ENCODE data around the gene MYBBP1A. TPM values are rescaled to one million over a fixed set of nuclear protein-coding genes. Genes with fewer than 3 reads are reported as not detected.
A peak's percentile ranks its signal among the peaks of the same experiment; 100 is the strongest.

Gene MYBBP1A
- total and polyA plus RNA-seq, 2 of the 13 experiments (the other 11 are each of a cell fraction or from before 2014, with no cell fraction given) = 18.6 to 54.8 TPM

DNA sequence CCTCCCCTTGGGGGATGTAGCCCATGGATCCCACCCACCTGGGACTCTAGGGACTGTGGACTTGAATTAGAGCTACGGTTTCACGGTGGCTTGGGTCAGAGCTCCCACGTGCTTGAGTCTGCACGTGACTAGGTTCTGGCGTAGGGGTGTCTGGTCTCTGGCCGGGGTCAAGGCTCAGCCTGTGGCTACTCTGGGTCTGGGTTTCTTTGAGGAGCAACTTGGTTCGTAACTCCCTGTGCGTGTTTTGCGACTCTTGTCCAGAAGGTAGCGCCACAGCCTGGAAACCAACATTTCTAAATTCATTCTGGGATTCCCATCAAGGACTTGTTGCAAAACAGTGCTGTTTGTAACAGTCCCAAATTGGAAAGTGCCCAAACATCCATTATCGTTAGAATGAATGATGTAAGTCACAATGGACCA is 5.7 kb upstream of the MYBBP1A start (continued):
- TF ChIP-seq, protein P1, sequence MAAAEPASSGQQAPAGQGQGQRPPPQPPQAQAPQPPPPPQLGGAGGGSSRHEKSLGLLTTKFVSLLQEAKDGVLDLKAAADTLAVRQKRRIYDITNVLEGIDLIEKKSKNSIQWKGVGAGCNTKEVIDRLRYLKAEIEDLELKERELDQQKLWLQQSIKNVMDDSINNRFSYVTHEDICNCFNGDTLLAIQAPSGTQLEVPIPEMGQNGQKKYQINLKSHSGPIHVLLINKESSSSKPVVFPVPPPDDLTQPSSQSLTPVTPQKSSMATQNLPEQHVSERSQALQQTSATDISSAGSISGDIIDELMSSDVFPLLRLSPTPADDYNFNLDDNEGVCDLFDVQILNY (CRISPR knock-in tag; conservative IDR thresholded peaks at IDR 0.05) = no peak
- peak; percentile 53; the same call in 1 of the 2 replicates for TF ChIP-seq NR2C2 (CRISPR knock-in tag; IDR thresholded peaks at IDR 0.05; ENCODE audit: borderline replicate concordance)
- TF ChIP-seq, protein P2, sequence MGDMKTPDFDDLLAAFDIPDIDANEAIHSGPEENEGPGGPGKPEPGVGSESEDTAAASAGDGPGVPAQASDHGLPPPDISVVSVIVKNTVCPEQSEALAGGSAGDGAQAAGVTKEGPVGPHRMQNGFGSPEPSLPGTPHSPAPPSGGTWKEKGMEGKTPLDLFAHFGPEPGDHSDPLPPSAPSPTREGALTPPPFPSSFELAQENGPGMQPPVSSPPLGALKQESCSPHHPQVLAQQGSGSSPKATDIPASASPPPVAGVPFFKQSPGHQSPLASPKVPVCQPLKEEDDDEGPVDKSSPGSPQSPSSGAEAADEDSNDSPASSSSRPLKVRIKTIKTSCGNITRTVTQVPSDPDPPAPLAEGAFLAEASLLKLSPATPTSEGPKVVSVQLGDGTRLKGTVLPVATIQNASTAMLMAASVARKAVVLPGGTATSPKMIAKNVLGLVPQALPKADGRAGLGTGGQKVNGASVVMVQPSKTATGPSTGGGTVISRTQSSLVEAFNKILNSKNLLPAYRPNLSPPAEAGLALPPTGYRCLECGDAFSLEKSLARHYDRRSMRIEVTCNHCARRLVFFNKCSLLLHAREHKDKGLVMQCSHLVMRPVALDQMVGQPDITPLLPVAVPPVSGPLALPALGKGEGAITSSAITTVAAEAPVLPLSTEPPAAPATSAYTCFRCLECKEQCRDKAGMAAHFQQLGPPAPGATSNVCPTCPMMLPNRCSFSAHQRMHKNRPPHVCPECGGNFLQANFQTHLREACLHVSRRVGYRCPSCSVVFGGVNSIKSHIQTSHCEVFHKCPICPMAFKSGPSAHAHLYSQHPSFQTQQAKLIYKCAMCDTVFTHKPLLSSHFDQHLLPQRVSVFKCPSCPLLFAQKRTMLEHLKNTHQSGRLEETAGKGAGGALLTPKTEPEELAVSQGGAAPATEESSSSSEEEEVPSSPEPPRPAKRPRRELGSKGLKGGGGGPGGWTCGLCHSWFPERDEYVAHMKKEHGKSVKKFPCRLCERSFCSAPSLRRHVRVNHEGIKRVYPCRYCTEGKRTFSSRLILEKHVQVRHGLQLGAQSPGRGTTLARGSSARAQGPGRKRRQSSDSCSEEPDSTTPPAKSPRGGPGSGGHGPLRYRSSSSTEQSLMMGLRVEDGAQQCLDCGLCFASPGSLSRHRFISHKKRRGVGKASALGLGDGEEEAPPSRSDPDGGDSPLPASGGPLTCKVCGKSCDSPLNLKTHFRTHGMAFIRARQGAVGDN (CRISPR knock-in tag; IDR thresholded peaks at IDR 0.05) = peak; percentile 61
- TF ChIP-seq, protein P3, sequence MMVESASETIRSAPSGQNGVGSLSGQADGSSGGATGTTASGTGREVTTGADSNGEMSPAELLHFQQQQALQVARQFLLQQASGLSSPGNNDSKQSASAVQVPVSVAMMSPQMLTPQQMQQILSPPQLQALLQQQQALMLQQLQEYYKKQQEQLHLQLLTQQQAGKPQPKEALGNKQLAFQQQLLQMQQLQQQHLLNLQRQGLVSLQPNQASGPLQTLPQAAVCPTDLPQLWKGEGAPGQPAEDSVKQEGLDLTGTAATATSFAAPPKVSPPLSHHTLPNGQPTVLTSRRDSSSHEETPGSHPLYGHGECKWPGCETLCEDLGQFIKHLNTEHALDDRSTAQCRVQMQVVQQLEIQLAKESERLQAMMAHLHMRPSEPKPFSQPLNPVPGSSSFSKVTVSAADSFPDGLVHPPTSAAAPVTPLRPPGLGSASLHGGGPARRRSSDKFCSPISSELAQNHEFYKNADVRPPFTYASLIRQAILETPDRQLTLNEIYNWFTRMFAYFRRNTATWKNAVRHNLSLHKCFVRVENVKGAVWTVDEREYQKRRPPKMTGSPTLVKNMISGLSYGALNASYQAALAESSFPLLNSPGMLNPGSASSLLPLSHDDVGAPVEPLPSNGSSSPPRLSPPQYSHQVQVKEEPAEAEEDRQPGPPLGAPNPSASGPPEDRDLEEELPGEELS (CRISPR knock-in tag; IDR thresholded peaks at IDR 0.05) = no peak
- TF ChIP-seq RCOR2 (CRISPR knock-in tag; IDR thresholded peaks at IDR 0.05) = no peak
- peak; percentile 68 for TF ChIP-seq HNF4A (CRISPR knock-in tag; IDR thresholded peaks at IDR 0.05)
- TF ChIP-seq, protein P4, sequence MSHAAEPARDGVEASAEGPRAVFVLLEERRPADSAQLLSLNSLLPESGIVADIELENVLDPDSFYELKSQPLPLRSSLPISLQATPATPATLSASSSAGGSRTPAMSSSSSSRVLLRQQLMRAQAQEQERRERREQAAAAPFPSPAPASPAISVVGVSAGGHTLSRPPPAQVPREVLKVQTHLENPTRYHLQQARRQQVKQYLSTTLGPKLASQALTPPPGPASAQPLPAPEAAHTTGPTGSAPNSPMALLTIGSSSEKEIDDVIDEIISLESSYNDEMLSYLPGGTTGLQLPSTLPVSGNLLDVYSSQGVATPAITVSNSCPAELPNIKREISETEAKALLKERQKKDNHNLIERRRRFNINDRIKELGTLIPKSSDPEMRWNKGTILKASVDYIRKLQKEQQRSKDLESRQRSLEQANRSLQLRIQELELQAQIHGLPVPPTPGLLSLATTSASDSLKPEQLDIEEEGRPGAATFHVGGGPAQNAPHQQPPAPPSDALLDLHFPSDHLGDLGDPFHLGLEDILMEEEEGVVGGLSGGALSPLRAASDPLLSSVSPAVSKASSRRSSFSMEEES (CRISPR knock-in tag; IDR thresholded peaks at IDR 0.05) = 0 out of 2 replicates have a peak, but pooled peaks have one; percentile 33
- no peak for TF ChIP-seq CHCHD3 (CRISPR knock-in tag; IDR thresholded peaks at IDR 0.05)
- TF ChIP-seq ZKSCAN5 (CRISPR knock-in tag; IDR thresholded peaks at IDR 0.05) = no peak
- TF ChIP-seq, protein P5, sequence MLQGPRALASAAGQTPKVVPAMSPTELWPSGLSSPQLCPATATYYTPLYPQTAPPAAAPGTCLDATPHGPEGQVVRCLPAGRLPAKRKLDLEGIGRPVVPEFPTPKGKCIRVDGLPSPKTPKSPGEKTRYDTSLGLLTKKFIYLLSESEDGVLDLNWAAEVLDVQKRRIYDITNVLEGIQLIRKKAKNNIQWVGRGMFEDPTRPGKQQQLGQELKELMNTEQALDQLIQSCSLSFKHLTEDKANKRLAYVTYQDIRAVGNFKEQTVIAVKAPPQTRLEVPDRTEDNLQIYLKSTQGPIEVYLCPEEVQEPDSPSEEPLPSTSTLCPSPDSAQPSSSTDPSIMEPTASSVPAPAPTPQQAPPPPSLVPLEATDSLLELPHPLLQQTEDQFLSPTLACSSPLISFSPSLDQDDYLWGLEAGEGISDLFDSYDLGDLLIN (CRISPR knock-in tag; IDR thresholded peaks at IDR 0.05; ENCODE audit: borderline replicate concordance) = no peak
- no peak for TF ChIP-seq TOE1 (CRISPR knock-in tag; IDR thresholded peaks at IDR 0.05)
- TF ChIP-seq FIP1L1 (IDR thresholded peaks at IDR 0.05; ENCODE audit: borderline replicate concordance, insufficient read depth, low read depth, low read length) = no peak
- TF ChIP-seq NRL (CRISPR knock-in tag; IDR thresholded peaks at IDR 0.05; ENCODE audit: borderline replicate concordance) = no peak
- peak; percentile 19; the same call in 1 of the 2 replicates for TF ChIP-seq SALL1 (CRISPR knock-in tag; IDR thresholded peaks at IDR 0.05)
- no peak for TF ChIP-seq FOSL2 (CRISPR knock-in tag; IDR thresholded peaks at IDR 0.05)
- TF ChIP-seq IKZF4 (CRISPR knock-in tag; IDR thresholded peaks at IDR 0.05; ENCODE audit: borderline replicate concordance, low read depth, not compliant biosample characterization) = no peak
- peak; percentile 46; the same call in 1 of the 2 replicates for TF ChIP-seq KAT8 (CRISPR knock-in tag; IDR thresholded peaks at IDR 0.05)
